HG03175 (cell line): ENCODE data around the gene EFL1.
"Not testable (repeated sequence)": the region's sequence is repeated elsewhere in the genome, so short reads cannot be mapped to it uniquely, and the experiment has no call there.

ENCODE experiments used
- ATAC-seq: cut with Tn5 transposase; IDR thresholded peaks from one replicate; pipeline ENCODE4 v1.9.1; 2021; ENCODE audit warnings: mild to moderate bottlenecking, moderate library complexity; ENCODE audit not compliant: unreplicated experiment

EFL1 gene

GRCh38 chr15:82262422-82263026, at the start of gene EFL1, which contains the start of gene SAXO2:
Gene EFL1, minus strand, starts transcription at chr15:82262734. Its CDS starts 956 bp downstream, at chr15:82261778.
Gene SAXO2, plus strand, starts transcription at chr15:82262818. Its CDS starts 62 bp downstream, at chr15:82262880.
- ATAC-seq: peak; percentile 98

GRCh38 chr15:82311321-82311720, 48.8 kb upstream of the EFL1 start:
- ATAC-seq: not testable (repeated sequence)

GRCh38 chr15:82309802-82310201, 47.3 kb upstream of the EFL1 start:
- no peak for ATAC-seq

GRCh38 chr15:82307714-82308081, 45.2 kb upstream of the EFL1 start:
- ATAC-seq: no peak

GRCh38 chr15:82306791-82307713, 44.5 kb upstream of the EFL1 start:
- ATAC-seq: no peak

- no peak for ATAC-seq
These were observed 43.1 kb upstream of the EFL1 start for GRCh38 chr15:82305621-82306048.

GRCh38 chr15:82304778-82305090, 42.2 kb upstream of the EFL1 start:
- ATAC-seq: no peak

GRCh38 chr15:82303956-82304777, 41.6 kb upstream of the EFL1 start:
- ATAC-seq: no peak

- no peak for ATAC-seq
These were observed 38.9 kb upstream of the EFL1 start for GRCh38 chr15:82301296-82302016.

- no peak for ATAC-seq
These were observed 38.3 kb upstream of the EFL1 start for GRCh38 chr15:82300883-82301282.

- not testable (repeated sequence) for ATAC-seq
These were observed 37.8 kb upstream of the EFL1 start for GRCh38 chr15:82300326-82300725.

GRCh38 chr15:82299511-82299914, 37.0 kb upstream of the EFL1 start:
- ATAC-seq: not testable (repeated sequence)

- peak; percentile 50 for ATAC-seq
These were observed 36.0 kb upstream of the EFL1 start for GRCh38 chr15:82298520-82298919.

- no peak for ATAC-seq
These were observed 35.5 kb upstream of the EFL1 start for GRCh38 chr15:82298032-82298431.

- no peak for ATAC-seq
These were observed 35.0 kb upstream of the EFL1 start for GRCh38 chr15:82297546-82297945.

- no peak for ATAC-seq
These were observed 31.6 kb upstream of the EFL1 start for GRCh38 chr15:82294061-82294690.

GRCh38 chr15:82292271-82292670, 29.7 kb upstream of the EFL1 start:
- ATAC-seq: no peak

GRCh38 chr15:82288202-82288601, 25.7 kb upstream of the EFL1 start:
- ATAC-seq: not testable (repeated sequence)

GRCh38 chr15:82286475-82286874, 23.9 kb upstream of the EFL1 start:
- ATAC-seq: peak; percentile 85

- ATAC-seq: not testable (repeated sequence)
These were observed 21.8 kb upstream of the EFL1 start for GRCh38 chr15:82284381-82284780.
